Measurements from ENCODE around the gene GPC6.

GRCh38 chr13:94243551-94243950, 1016.9 kb downstream of the GPC6 start:
- no peak for TF ChIP-seq CTCF (conservative IDR thresholded peaks at IDR 0.05)
- no peak for TF ChIP-seq EZH2 (IDR thresholded peaks at IDR 0.05; ENCODE audit: low read depth)
